ENCODE results near the gene NOTCH3.

The NOTCH3 gene

GRCh38 chr19:15159251-15159650 is 41.5 kb downstream of the NOTCH3 start:
- DNase-seq = no peak

GRCh38 chr19:15156391-15156790 is 44.4 kb downstream of the NOTCH3 start:
- no peak for DNase-seq

GRCh38 chr19:15155296-15155695 is 45.5 kb downstream of the NOTCH3 start:
- no peak for DNase-seq

GRCh38 chr19:15154002-15154612 is 46.7 kb downstream of the NOTCH3 start:
- no peak for DNase-seq

GRCh38 chr19:15149737-15150136 is 51.1 kb downstream of the NOTCH3 start:
- no peak for DNase-seq

GRCh38 chr19:15147090-15147489 is 53.7 kb downstream of the NOTCH3 start:
- no peak for DNase-seq

- DNase-seq = no peak
Observed at GRCh38 chr19:15144046-15144646, 56.6 kb downstream of the NOTCH3 start.

GRCh38 chr19:15142313-15142712 is 58.5 kb downstream of the NOTCH3 start:
- no peak for DNase-seq

GRCh38 chr19:15141143-15141542 is 59.7 kb downstream of the NOTCH3 start:
- no peak for DNase-seq

- DNase-seq = no peak
Observed at GRCh38 chr19:15138427-15138826, 62.4 kb downstream of the NOTCH3 start.

GRCh38 chr19:15137777-15138176 is 63.0 kb downstream of the NOTCH3 start:
- no peak for DNase-seq

GRCh38 chr19:15136234-15136954 is 64.4 kb downstream of the NOTCH3 start:
- no peak for DNase-seq

- peak; percentile 35 for DNase-seq
Observed at GRCh38 chr19:15129856-15130585, 70.8 kb downstream of the NOTCH3 start.

GRCh38 chr19:15128162-15128770 is 72.5 kb downstream of the NOTCH3 start:
- DNase-seq = no peak

GRCh38 chr19:15126131-15126910 is 74.5 kb downstream of the NOTCH3 start:
- DNase-seq = no peak

- DNase-seq = peak; percentile 99
Observed at GRCh38 chr19:15125232-15126067, 75.3 kb downstream of the NOTCH3 start.

GRCh38 chr19:15124572-15125231 is 76.1 kb downstream of the NOTCH3 start:
- no peak for DNase-seq

- DNase-seq = peak; percentile 45
Observed at GRCh38 chr19:15123900-15124299, 76.9 kb downstream of the NOTCH3 start.

- DNase-seq = no peak
Observed at GRCh38 chr19:15123031-15123890, 77.5 kb downstream of the NOTCH3 start.

All from DMS79 (cell line).